CD1c-positive myeloid dendritic cell (primary cell): Measurements from ENCODE around the gene FBXO47.
A peak's percentile ranks its signal among the peaks of the same experiment; 100 is the strongest.
"Not testable (repeated sequence)": the region's sequence is repeated elsewhere in the genome, so short reads cannot be mapped to it uniquely, and the experiment has no call there.

Experiments used
- DNase-seq: peaks from one replicate; pipeline ENCODE4 v3.0.0-alpha.2; 2016; ENCODE audit errors: extremely low spot score

The FBXO47 gene

DNA sequence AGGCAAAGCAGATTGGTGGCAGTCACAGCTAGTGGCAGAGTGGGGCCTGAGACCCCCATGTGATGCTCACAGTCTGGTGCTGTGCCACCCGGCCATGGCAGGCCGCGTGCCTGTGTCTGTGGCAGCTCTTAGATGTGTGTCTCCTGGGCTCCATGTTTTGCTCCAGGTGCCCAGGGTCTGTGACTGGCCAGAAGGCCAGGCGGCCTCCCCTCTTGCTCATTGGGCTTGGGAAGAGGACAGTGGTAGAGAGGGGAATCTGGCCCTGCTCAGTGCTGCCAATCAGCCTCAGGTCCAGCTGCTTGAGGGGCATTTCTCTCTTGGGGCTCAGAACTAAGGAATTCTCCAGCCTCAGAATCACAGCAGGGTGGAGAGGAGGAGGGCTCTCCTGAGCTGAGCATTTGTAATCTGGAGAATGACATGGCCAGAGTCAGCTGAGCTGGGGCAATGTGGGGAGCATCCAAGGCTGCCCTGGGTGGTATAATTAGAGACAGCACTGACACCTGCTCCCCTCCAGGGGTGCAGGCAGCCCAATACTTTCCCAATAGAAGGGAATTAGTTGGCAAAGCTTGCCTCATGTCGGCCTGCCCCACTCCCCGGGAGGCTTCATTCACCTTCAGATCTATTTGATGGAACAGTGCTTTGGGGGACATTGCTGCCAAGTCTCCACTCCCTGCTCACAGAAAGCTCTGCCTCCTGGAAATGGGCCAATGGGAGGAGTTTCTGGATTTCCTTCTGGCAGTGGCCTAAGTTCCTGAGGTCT lies 44.5 kb downstream of the FBXO47 start:
- no peak for DNase-seq

DNA sequence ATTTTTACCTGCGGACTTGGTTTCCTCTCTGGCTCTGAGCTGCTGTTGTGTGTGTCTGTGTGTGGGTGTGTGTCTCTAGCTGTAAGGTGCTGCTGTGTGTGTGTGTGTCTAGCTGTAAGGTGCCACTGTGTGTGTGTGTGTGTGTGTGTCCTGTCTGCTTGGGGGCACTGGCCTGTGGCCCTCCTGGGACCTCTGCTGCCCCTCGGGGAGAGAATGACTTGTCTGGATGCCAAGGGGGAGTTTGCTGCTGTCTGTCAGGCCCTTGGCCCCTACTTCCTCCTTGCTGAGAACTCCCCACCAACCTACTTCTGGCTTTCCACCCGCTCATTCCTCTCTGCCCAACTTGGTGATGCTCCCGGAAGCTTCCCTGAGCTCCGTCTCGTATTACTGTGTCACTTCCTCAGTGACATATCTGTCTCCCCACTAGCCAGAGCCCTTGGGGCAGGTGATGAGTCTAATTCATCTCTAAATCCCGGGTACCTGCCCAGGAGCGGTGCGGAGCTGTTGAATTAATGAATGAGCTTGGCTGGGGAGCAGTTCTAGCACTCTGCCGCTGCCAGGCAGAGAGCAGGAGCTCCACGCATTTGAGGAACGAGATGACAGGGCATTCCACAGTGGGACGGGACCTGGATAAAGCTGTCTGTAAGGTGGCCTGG lies 45.3 kb downstream of the FBXO47 start:
- DNase-seq = peak; percentile 26

DNA sequence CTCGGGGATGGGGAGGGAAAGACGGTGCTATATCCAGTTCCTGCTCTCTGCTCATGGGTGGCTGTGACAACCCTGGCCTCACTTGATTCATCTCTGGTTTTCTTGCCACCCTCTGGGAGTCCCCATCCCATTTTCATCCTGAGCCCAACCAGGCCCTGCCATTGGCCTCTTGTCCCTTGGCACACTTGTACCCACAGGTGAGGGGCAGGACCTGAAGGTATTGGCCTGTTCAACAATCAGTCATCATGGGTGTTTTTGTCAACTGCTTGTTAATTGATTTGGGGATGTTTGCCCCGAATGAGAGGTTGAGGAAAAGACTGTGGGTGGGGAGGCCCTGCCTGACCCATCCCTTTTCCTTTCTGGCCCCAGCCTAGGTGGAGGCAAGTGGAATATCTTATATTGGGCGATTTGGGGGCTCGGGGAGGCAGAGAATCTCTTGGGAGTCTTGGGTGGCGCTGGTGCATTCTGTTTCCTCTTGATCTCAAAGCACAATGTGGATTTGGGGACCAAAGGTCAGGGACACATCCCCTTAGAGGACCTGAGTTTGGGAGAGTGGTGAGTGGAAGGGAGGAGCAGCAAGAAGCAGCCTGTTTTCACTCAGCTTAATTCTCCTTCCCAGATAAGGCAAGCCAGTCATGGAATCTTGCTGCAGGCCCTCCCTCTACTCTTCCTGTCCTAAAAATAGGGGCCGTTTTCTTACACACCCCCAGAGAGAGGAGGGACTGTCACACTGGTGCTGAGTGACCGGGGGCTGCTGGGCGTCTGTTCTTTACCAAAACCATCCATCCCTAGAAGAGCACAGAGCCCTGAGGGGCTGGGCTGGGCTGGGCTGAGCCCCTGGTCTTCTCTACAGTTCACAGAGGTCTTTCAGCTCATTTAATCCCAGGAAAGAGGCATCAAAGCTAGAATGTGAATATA lies 46.6 kb downstream of the FBXO47 start:
- no peak for DNase-seq

DNA sequence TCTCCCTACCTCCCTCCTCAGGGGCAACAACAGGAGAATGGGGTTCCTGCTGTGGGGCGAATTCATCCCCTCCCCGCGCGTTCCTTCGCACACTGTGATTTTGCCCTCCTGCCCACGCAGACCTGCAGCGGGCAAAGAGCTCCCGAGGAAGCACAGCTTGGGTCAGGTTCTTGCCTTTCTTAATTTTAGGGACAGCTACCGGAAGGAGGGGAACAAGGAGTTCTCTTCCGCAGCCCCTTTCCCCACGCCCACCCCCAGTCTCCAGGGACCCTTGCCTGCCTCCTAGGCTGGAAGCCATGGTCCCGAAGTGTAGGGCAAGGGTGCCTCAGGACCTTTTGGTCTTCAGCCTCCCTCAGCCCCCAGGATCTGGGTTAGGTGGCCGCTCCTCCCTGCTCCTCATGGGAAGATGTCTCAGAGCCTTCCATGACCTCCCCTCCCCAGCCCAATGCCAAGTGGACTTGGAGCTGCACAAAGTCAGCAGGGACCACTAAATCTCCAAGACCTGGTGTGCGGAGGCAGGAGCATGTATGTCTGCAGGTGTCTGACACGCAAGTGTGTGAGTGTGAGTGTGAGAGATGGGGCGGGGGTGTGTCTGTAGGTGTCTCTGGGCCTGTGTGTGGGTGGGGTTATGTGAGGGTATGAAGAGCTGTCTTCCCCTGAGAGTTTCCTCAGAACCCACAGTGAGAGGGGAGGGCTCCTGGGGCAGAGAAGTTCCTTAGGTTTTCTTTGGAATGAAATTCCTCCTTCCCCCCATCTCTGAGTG lies 47.7 kb downstream of the FBXO47 start:
- no peak for DNase-seq

DNA sequence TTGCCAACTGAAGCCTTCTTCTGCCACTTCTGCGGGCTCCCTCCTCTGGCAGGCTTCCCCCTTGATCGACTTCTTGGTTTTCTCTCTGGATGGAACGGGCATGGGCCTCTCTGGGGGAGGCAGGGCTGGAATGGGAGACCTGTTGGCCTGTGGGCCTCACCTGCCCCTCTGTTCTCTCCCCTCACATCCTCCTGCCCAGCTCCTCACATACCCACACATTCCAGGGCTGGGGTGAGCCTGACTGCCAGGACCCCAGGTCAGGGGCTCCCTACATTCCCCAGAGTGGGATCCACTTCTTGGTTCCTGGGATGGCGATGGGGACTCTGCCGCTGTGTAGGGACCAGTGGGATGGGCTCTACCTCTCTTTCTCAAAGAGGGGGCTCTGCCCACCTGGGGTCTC lies 48.3 kb downstream of the FBXO47 start:
- DNase-seq = no peak

DNA sequence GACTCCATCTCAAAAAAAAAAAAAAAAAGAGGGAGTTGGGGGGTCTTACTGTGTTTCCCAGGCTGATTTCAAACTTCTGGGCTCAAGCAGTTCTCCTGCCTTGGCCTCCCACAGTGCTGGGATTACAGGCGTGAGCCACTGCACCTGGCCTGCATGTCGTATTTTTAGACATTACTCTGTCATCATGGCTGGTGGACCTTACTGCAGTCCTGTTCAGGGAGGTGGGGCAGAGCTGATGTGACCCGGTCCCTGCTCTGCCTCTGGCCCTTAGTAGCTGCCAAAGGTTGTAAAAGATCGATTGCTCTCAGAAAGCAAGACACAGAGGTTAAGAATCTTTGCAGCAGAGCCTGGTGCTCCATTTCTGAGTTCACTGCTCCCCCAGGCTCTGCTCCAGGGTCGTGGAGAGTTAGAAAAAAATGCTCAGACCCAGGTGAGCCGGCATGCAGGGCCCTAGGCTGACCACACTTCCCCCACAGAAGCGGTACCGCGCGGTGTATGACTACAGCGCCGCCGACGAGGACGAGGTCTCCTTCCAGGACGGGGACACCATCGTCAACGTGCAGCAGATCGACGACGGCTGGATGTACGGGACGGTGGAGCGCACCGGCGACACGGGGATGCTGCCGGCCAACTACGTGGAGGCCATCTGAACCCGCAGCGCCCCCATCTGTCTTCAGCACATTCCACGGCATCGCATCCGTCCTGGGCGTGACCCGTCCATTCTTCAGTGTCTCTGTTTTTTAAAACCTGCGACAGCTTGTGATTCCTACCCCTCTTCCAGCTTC lies 48.9 kb downstream of the FBXO47 start:
- no peak for DNase-seq

DNA sequence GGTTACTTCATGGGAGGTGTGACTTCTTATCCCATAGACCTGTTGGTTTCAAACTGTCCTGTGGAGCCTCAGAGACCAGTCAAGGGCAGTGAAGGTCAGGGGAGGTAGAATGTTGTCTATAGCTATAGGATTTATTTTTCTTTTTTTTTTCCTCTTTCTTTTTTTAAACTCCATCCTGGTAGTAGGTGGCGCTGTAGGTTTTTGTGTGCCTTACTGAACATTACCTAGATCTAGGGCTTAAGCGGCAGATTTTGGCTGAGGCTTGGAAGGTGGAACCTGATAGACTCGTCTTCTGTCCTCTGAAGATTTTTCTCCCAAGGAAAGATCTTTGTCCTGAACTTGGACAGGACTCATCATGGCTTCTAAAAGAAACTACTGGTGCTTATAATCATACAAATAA lies 49.9 kb downstream of the FBXO47 start:
- DNase-seq = no peak

DNA sequence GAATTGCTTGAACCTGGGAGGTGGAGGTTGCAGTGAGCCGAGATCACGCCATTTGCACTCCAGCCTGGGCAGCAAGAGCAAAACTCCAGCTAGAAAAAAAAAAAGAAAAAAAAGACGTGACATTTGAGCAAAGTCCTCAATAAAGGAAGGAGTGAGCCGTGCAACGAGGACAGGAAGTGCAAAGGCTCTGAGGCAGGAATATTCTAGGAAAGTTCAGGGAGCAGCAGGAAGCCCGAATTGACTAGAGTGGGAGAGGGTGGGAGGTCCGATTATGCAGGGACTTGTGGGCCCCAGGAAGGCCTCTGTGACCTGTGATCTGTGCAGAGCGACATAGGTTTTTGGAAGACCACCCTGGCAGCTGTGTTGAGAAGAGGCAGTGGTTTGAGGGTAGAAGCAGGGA lies 50.4 kb downstream of the FBXO47 start:
- no peak for DNase-seq

DNA sequence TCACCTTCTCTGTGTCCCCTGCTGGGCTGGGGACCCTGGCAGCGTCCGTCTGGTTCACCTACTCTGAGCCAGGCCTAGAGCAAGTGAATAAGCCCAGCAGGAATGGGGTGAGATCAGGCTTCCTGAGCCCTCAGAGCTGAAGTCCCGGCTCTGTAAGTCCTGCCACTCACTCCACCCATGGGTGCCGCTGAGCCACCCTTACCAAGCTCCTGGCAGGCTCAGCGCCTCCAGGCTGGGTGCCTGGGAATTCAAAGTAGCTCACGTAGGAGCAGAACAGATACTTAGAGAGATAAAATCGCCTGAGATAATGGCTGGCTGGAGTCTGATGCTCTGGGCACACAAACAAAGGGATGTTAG lies 51.6 kb downstream of the FBXO47 start:
- DNase-seq = no peak

DNA sequence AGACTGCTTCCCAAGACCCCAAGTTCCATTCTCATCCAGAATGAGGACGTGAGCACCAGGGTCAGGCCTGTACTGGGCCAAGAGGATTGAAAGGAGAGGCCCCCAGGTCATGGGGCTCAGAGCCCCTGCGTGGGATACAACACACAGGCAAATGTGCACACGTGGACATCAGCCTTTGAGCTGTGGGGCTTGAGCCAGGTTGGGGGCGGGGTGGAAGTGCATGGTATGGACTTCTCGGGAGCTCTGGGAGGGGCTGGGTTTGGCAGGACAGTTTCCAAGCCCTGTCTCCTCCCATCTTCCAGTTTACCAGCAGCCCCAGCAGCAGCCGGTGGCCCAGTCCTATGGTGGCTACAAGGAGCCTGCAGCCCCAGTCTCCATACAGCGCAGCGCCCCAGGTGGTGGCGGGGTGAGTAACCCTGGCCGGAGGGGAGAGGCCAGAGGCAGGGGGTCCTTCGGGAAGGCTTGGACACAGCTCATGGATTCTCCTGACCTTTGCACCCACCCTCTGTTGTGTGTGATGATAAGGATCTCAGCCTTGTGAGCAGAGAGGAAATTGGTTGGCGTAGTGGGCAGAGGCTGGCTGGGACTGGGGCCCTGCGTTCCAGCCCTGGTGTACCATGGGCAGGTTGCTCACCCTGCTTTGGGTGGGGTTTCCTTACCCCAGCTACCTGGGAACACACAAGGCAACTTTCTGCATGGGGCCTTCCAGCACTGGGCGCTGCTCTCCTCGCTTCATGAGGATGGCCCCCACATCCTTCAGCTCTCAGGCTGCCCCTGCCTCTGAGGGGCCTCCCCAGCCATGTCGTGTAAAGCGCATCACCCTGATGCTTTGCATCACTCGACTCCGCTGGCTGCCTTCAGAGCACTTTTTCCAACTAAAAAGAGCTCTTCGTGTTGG lies 52.2 kb downstream of the FBXO47 start:
- no peak for DNase-seq

DNA sequence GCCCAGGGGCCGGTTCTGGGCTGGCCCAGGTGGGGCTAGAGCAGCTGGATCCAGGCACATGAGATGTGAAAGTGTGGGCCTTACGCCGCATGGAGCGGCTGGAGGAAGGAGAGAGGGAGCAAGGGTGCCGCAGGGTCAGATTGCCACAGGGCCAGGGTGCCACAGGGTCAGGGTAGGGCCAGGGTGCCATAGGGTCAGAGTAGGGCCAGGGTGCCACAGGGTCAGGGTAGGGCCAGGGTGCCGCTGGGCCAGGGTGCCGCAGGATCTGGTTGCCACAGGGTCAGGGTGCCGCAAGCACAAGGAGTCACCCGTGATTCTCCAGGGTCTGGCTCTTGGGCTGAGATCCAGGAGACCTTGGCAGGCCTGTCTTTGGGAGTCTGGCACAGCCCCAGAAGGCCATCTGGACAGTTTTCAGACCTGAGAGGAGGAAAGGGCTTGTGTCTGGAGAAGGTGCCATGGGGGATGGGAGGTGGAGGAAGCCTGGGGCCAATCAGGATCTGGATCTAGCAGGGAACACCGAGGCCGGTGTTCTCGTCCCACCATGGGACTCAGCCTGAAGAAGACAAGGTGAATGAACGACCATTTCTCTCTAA lies 54.9 kb downstream of the FBXO47 start:
- DNase-seq = no peak

DNA sequence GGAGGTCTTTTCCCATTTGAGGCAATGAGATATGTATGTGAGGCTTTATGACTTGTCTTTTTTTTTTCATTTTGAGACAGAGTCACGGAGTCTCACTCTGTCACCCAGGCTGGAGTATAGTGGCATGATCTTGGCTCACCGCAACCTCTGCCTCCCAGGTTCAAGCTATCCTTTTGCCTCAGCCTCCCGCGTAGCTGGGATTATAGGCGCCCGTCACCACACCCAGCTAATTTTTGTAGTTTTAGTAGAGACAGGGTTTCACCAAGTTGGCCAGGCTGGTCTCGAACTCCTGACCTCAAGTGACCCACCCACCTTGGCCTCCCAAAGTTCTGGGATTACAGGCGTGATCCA lies 55.5 kb downstream of the FBXO47 start:
- not testable (repeated sequence) for DNase-seq

DNA sequence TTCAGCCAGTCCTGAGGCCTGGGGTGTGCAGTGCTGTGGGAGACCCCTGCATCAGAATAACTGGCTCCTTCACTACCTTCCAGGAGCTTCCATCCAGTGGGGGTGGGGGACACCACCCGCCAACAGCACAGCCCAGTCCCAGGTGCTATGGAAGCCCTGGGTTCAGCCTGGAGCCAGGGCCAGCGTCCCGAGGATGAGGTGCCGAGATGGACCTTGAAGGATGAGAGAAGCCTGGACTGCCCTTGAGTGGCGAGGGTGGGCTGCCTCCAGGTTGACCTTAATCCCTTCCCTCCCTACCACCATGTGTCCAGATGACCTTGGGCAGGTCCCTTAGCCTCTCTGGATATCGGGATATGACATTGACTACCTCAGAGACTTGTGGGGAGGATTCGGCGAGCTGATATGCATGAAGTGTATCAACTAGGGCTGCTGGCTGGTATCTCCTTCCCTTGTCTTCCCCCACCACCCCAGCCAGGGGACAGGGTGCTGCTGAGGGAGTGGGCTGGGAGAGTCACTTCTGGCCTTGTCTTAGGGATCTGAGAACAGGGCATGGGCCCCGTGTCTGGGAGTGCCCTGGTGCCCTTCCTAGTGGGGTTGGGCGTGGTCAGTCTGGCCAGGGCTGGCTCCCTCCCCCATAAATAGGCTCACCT lies 56.0 kb downstream of the FBXO47 start:
- DNase-seq = no peak

DNA sequence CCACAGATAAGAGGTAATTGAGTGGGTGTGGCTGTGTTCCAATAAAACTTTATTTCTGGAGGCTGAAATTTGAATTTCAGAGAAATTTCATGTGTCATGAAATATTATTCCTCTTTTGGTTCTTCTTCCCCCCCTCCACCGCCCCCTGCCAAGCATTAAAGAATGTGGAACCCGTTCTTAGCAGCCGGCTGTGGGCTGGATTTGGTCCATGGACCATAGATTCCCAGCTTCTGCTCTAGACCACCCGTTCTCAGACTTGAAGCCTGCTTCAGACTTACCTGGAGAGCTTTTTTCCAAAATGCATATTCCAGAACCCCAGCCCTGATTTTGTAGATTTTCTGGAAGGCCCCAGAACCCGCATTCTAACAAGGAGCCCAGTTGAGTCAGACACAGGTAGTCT lies 56.9 kb downstream of the FBXO47 start:
- no peak for DNase-seq

DNA sequence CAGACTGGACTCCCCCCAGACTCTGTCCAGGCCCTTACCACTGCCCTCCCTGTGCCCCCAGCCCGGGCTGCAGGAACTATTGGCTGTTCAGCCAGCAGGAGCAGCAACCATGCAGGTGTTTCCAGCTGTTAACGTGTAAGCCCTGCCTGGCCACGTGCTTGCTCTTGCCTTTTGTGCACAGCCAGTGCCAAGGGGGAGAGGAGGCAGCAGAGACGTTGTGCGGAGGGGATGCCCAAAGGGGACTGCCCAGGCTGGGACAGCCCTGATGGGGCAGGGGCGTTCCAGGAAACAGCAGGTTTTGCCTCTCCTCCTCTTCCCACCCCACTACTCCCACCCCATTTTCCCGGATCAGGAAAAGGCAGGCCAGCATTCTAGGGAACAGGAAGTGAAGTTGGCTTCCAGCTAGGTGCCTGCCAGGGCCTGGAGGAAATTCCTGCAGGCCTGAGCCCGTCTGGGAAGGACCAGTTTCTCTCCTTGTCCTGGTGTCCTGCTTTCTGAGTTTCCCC lies 58.5 kb downstream of the FBXO47 start:
- no peak for DNase-seq

DNA sequence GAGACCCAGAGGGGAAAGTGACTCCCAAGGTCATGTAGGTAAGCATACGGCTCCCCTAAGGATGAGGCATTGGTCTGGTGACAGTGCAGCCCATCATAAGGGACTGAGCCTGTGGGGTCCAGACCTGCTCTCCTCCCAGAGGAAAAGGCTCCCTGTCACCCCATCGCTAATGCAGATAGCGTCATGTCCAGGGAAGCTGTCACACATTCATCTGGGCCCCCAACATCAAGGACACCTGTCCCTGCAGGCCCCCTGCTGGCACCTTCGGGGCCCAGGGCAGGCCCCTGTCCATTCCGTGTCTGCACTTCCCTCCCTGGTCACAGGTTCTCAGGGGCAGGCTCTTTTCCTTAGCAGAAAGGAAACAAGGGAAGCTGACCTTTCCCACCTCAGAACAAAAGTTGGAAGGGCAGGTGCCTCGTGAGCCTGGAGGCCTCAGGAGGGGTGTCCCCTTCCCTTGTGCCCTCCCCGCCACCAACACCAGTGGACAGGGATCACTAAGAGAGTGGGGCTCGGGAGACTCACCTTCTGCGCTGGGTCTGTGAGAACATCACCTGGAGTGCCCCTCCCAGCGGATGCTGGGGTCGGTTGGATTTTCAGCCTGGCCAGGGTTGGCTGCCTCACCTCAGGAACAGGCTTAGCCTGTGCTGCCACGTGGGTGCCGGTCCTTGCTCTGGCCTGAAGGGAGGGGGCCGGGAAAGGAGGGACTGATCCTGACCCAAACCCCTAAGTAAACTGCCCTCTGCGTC lies 59.1 kb downstream of the FBXO47 start:
- no peak for DNase-seq

DNA sequence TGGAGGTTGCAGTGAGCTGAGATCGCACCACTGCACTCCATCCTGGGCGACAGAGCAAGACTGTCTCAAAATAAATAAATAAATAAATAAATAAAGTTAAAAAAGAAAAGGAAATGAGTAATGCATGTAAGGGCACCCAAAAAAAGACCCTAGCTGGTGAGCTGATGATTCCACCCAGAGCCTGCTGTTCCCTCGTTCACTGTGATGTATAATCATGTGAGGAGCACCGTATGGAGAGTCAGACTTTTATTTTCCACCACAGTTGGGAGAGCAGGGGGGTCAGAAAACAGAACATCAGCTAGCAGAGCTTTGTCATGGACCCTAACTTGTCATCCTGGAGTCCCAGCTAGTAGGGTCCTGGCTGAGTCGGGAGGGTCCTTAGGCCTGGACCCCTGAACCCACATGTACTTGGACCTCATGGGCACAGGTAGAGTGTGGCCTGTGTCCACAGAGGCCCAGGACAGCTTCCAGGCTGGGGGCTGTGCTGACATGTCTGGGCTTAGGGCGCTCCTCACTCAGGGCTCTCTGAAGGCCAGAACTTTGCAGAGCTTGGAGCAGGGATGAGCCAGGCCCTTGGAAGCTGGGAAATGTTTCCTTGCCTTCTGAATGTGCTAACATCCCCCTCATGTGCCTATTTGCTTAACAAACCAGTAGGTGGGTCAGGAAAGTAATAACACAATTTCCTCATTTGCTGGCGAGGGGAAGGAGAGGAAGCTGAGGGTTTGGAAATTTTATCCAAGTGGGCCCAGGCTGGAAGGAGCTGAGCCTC lies 60.6 kb downstream of the FBXO47 start:
- DNase-seq = peak; percentile 65

DNA sequence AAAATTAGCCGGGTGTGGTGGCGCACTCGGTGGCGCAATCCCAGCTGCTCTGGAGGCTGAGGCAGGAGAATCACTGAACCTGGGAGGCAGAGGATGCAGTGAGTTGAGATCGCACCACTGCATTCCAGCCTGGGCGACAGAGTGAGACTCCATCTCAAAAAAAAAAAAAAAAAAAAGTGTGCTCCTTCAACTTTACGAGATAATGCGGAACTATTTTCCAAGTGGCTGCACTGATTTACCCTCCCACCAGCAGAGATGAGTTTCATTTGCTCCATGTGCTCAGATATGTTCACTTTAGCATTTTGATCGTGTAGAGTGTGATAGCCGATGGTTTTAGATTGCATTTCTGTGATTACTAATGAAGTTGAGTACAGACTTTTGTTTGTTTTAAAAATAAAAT lies 61.8 kb downstream of the FBXO47 start:
- no peak for DNase-seq
